C1 segment of cervical spinal cord (tissue), 14 donors: ENCODE results near the gene PIPOX.

Source experiments
- DNase-seq, 14 donors: peaks; one replicate each; lab custom pipeline; 2025; lab: John Stamatoyannopoulos, UW

Gene PIPOX, protein sequence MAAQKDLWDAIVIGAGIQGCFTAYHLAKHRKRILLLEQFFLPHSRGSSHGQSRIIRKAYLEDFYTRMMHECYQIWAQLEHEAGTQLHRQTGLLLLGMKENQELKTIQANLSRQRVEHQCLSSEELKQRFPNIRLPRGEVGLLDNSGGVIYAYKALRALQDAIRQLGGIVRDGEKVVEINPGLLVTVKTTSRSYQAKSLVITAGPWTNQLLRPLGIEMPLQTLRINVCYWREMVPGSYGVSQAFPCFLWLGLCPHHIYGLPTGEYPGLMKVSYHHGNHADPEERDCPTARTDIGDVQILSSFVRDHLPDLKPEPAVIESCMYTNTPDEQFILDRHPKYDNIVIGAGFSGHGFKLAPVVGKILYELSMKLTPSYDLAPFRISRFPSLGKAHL

DNA sequence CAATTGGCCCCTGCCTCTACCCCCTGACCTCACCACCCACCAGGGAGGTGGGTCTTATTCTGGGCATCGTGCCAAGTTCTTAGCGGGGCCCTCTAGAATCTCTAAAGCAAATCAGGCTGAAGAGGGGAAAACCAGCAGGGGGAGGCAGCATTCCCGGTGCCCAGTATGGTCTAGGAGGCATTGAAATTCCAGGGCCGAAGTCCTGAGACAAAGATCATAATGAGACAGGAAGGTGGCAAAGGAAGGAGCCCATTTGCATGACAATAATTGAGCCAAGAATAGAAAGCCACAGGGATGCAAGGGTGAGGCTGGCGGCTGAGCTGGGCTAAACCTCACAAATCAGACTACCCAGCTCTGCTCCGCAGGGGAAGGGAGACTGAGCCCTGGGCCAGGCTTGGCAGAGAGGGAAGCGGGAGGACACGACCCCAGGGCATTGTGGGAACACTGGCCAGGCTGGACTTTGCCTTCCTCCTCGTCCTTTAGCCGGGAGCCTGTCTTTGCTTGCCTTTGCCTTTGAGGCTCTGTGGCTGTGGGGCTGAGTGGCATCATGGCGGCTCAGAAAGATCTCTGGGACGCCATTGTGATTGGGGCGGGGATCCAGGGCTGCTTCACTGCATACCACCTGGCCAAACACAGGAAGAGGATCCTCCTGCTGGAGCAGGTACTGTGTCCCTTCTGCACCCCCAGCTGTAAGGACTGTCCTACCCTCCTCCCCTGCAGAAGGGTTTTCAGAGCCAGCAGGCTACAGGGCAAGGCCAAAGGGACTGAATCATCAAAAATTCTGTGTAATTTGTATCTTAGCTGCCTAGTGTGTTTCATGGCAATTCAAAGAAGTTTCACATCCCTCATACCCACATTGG is at the start of gene PIPOX:
Gene PIPOX, plus strand, starts transcription at position 463 of the 860 bp plus-strand sequence. Its CDS starts 85 bp downstream, at position 548.
- DNase-seq, result peak in 10 of 14 donors; percentile 11 to 71 (median 55)

DNA sequence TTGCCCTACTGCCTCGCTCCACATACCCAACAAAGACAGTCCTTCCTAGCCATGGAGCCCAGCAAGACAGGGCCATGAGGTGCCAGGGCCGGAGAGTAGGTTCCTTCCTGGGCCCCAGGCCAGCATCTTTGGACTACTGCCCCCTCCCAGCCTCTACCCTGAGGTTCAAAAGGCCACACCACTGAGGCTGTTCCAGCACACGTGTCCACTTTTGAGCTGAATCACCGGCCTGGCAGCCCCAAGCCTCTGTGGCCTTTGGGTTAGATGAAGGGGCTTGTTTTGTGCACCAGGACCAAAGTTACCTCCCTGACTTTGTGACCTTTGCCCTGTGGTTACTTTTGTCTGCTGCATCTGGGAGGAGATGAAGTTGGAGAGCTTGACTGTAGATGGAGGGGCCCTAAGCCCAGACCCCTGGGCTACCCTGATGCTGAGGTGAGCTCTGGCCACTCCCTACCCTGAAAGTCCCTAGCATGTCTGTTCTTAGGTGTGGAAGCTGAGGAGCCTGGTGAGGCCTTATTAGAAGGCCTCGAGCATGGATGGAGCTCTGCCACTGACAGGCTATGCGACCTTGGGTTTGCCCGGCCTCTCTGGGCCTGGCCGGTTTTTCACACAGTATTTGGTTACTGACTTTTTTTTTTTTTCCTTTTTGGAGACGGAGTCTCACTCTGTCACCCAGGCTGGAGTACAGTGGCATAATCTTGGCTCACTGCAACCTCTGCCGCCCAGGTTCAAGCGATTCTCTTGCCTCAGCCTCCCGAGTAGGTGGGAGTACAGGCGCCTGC is 49.1 kb upstream of the PIPOX start:
- no peak for DNase-seq

DNA sequence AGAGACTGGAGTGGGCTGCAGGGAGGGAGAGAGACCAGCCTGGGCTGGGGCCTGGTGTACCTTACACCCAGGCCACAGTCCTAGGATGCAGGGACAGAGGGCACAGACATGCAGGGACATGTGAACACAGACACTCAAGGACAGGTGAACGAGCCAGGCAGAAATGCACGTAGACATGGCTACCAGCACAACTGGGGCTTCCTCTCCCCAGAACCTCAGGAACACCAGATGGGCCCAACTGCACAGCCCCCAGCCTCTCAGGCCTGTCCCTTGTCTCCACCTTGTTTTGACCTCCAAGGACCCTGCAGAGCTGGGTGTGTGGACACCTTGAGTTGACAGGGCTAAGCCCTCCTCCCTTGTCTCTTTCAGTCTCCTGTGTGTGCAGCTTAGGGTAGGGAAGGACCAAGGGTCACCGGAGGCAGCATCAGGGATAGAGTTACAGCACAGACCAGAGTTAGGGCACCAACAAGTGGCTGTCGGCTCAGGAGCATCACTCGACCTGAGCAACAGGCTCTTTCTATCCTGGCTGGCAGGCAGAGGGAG is 46.3 kb upstream of the PIPOX start:
- no peak for DNase-seq

DNA sequence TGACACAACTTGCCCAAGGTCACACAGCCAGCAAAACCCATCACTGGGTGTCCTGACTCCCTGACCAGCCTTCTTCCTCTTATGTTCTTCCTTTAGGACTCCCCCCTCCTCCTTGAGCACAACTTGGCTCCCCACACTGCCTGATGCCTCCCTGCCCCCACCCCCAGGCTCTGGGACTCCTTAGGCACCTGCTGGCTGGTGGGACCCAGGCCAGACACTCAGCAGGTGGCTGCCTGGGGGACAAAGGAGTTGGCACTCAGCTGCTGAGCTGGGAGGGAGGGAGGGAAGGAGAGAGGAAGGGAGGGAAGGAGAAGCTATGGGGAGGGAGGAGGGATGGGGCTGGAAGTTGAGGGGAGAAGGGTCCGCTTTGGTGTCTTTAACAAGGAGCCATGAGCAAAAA is 45.1 kb upstream of the PIPOX start:
- DNase-seq, result no peak

DNA sequence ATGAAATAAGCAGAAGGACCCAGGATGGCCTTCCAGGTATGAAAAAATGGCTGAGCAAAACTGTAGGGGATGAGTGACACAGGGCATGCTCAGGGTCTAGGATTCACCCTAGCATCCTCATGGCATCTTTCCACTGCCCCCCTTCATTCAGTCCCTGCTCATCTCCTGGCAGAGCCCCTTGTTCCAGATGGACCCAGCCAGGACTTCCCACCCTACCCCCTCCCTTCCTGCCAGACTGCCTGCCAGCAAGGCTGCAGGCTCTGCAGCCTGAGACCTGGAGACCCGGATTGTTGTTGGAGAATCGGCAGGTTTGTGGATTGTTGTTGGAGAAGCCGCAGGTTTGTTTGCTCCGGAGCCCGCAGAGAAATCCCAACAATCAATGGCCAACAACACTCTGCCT is 43.7 kb upstream of the PIPOX start:
- DNase-seq, result peak in 1 of 14 donors; percentile 90

DNA sequence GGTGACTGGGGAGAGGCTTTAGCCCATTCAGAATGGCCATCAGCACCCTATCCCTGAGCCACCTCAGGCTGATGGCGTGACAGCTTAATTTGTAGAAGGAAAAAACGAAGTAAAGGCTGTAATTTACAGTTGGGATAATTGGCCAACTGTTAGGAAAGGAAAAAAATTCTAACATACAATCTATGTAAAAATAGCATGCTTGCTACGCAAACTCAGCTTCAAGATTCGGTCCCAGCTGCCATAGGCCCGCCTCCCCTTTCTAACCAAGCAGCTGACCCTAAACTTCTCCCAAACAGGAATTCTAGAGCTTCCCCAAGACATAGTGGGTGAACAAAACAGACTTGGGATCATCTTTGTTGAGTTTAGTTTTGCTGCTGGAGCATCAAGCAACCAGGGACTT is 42.0 kb upstream of the PIPOX start:
- DNase-seq, result no peak

DNA sequence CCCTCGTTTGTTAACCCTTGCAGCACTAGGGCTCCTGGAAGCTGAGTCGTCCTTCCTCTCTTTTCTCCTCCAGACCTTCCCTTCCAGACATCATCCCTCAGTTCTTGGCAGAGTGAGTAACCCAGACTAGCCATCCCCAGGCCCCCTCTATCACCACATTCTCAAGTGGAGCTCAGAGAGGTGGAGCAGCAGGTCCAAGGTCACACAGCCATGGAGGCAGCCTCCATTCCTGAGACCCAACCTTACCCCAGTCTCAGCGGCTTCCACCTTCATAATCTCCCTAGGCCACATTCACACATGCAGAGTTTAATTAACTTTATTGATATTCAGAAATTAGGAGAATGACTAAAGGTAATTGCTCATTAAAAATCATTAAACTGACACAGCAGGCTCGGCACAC is 40.1 kb upstream of the PIPOX start:
- no peak for DNase-seq

DNA sequence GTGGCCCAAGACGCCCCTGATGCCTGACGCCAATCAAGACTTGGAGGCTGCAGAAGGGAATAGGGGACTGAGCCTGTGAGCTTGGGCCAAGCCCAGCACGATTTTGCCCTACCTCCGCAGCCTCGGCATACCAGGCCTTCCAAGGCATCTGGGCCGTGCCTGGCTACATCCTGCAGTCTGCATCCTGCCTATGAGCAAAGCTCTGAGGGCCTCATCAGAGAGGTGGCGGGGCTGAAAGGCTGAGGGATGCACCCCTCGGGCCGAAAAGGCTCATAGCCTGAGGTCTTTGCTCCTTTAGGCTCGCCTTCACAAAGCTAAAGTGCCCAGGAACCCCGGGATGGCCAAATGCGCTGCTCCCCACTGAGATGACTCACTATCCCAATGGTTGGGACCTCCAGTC is 39.7 kb upstream of the PIPOX start:
- DNase-seq, result peak in 1 of 14 donors; percentile 63

DNA sequence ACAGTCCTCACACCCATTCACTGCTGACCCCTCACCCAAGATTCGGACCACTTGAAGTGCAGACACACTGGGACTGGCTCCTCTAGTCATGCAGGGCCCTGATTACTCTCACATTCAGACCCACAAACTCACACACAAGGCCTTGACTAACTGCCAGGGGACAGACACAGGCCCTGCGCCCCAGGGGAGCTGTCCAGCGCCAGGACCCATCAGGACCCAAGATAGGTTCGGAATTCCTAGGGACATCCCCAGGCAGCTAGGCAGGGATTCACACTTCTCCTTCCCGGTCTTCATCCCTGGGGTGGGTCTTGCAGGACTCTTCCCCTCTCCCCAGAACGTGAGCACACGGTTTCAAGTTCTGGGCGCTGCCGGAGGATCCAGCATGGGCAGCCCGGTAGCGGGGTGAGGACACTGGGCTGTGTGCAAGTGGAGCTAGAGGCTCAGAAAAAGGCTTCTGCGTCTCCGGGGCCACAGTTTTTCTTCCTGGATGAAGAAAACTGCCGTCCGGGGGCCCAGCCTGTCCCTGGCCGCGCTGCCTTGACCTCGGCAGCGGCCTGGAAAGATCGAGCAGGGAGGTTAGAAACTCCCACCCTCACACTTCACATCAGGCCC is 38.8 kb upstream of the PIPOX start:
- DNase-seq, result peak in 3 of 14 donors; percentile 3 to 53 (median 15)

DNA sequence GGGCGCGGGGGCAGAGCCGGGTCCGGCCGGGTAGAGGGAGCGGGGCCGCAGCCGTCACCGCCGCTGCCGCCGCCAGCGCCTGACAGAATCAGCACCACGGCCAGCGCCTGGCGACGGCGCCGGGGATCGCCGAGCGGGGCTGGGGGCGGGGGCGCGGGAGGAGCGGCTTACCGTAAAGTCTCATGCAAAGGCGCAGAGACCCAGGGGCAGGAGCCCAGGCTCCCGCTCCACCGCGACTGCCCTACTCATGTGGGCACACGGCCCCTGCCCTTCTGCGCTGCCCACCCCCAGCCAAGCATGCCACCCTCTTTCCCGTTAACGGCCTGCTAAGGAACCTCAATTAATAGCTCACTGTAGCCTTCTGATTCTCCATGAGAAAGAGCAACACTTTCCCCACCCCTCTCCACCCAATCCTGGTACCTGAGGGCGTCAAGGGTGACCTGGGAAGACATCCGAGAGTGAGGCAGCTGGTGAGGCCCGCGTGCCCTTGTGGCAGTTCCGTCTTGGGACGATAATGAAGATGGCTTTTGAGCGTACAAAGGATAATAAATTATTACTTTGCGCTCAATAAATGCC is 36.9 kb upstream of the PIPOX start, which contains the start of gene SEZ6:
Gene SEZ6, minus strand, starts transcription at position 98 of the 576 bp plus-strand sequence. CDS start 164 bp downstream, outside the sequence.
- peak in 13 of 14 donors; percentile 25 to 85 (median 63) for DNase-seq

DNA sequence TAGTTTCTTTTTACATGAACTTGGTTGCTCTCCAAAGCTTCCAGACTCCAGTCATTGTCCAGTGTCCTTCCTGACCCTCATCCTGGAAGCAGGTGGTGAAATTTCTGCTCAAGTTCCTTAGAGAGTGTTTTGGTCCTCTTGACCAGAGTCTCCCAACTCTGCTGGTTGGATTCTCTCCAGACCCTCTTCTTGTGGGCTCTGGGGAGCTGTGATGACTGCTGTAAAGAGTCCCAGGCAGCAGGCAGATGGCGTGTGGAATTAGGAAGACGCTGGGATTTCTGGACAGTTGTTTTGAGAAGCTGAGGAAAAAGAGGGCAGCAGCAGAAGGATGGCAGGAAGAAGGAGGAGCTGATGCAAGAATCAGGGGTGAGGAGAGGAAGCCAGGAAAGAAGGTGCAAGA is 35.5 kb upstream of the PIPOX start:
- no peak for DNase-seq

DNA sequence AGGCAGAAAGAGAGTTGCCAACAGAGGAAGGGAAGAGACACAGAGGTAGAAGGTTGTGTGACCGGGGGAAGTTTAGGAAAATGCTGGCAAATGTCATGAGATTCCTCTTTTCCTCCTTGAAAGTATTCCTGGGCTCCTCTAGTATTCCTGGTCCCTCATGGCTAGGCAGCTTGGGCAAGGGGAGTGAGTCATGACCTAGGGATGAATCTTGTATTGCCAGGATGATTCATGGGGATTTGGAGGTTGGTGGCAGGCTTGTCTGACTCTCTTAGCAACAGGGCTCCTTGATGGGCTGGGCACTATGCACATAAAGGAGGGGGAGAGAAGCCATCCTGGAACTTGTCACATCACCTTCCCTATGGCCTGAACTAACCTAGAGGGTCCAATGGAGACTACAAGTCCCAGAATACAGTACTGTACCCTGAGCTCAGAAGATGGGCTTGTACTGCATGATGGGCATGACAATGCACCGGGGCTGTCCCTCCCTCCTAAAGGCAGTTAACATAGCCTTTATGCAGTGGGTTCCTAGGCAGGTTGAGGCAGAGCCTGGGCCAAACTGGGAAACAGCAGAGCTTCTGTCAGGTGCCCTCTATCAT is 35.0 kb upstream of the PIPOX start:
- DNase-seq, result no peak

DNA sequence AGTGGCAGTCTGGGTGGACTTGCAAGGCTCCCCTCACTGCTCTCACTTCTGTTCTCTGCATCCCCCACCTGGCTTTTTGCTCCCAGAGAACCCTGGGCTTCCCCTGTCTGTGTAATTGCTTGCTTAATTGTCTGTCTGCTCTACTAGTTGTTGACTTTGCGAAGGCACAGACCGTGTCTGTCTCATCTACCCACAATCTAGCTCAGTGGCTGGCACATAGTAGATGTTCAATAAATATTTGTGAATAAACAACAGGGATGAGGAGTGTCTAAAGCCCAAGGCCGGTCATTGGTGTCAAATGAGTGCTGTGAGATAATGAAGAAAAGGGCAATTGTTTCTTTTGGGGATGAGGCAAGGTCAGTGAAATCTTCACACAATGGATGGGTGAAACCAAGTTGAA is 34.4 kb upstream of the PIPOX start:
- no peak for DNase-seq

DNA sequence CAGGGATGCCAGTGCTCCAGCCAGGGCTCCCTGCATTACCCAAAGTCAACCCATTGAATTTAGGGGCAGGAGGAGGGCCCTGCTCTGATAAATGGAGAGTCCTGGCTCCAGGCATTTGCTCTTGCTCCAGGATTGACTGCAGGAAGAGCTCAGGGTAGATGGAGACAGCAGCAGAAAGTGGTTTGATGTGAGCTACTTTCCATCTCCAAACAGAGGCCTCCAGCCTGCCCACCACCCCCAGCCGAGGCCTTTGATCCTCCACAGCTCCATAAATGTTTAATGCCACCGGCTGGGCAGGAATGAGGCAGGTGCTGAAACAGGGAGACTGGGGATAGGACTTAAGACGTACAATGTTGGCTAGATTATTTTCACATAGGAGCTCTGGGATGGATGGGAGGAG is 32.8 kb upstream of the PIPOX start:
- no peak for DNase-seq

DNA sequence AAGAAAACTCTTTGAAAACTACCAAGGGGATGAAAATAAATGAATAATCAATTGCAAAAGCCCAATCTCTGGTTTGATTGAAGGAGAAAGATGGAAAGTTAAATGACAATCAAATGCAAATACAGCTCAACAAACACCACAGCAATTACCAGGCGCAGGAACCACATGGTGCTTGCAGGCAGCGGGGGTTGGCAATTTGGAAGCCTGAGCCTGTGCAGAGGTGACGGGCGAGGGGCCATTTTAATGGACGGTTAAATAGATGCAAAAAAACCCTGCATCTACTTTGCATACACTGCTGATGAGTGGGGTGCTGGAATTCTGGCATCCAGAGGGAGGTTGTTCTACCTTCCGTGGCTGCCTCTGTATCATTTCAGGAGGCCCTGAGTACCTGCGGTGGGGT is 32.4 kb upstream of the PIPOX start:
- no peak for DNase-seq

DNA sequence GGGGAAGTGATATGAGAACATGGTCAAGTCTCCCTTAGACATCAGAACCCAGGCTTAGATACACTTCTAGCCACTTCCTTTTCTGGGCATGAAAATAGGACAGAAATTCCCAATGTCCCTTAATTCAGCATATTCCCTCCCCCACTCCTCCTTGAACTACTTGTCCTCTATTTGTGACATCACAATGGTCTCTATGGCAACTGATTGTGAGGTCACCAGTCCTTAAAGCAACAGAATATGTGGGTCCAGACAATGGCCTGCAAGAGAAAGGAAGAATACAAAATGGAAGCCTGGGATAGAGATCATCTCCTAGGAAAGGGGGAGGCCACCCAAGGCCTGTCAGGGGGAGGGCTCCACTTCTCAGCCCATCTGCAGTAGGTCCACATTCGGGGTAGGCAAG is 30.4 kb upstream of the PIPOX start:
- DNase-seq, result no peak

DNA sequence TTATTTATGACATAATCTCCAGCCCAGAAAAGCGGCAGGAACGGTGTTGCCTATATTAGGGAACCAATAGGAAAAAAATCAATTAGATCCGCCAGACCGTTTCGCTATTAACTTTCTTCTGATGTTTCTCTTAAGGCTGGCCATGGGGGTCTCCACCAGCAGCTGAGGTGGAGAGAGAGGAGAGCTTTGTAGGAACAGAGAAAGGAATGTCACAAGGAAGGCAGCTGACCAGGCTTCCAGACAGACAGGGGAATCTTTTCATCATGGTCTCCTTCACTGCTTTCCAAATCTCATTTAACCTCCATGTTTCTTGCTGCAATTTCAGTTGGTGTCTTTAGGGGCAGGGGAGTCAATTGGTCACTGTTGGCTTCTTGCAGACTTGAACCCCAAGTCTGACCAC is 28.2 kb upstream of the PIPOX start:
- DNase-seq, result no peak

DNA sequence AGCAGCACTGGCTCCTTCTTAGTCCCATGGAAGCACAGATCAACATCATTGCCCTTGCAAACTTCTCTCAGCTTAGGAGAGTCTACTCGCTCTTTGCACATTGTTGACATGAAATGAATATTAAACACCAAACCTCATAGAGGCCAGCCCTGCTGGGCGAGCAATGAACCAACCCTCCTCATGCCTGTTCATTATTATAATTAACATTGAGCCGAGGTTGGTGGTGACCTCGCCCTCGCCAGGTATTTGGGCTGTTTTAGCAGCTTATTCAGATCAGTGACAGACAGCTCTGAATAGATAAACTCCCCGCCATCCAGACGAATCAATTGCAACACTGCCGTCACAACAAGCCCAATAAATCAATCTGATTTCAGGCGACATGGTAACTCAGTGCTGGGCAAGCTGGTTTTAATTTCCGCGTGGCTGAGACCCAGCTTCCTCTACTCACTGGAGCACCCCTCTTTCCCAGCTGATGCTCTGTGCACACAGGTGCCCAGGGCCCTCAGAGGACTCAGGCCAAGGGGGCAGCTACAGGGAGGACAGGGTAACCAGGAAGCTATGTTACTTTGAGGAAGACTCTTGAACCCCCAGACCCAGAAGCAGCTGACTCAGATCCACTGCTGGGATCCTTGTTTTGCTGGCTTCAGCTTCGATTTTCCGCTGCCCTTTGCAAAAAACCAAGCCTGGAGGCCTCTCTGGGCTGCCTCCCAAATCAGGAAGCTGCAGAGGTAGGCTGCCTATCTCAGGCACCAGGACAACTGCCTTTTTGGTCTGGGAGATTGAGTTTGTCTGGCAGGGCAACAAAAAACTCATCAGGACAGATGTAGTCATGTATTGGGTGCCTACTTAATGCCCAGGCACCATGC is 26.4 kb upstream of the PIPOX start:
- DNase-seq, result no peak

DNA sequence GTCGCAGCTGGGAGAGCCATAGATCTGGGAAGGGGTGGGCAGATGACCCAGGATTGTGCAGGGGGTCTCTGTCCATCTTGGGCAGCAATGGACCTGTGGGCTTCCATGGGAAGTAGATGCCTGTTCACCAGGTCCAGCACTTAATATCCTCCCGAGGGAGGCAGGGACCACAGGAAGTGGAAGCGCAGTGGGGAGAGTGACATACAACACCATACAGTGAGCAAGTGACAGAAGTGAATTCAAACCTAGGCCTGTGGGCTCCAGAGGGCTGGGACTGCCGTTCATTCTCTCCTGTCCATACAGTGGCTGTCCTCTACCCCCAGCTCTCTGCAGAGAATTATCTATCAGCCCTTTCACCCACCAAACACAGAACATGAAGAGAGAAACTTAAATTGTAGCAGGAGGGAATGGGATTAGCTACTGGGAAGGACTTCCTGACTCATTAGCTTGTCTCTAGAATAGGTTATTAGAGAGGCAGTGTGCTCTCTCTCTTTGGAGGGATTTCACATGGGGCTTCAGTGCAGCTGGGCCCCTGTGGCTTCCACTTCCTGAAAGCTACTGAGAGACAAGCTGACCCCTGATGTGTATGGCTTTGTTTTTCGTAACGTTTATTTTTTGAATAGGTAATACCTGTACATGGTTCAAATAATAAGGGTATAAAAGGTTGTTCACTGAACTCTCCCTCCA is 24.0 kb upstream of the PIPOX start:
- no peak for DNase-seq
